ENCODE measurements around the gene GMDS.
A peak's percentile ranks its signal among the peaks of the same experiment; 100 is the strongest.

Gene GMDS

DNA sequence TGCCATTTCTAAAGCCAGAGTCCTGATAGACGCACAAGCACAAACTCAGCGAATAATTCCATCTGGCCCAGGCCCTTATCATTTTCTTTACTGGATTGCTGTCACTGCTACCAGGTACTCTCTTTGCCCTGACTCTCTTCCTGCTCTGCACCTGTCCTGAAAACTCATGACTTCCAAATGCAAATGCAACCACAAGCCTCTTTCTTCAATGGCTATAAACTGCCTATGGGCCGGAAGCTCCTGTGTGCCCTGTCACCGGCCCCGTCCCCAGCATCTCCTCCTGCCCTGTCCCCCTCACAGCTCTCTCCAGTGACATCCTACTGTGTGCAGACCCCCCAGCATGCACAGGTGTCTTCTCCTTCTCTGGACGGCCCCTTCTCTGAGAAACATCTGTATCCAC, 302.6 kb downstream of the GMDS start:
- DNase-seq (ENCODE audit: low read depth in 2 of 2) = no peak
- no peak for TF ChIP-seq CTCF (IDR thresholded peaks at IDR 0.05; ENCODE audit: low read depth, low read length)
- H3K4me3 ChIP-seq (replicated peaks in 1 of 2; ENCODE audit: low read depth in 2 of 2, low read length in 2 of 2) = no peak overlapping the region

DNA sequence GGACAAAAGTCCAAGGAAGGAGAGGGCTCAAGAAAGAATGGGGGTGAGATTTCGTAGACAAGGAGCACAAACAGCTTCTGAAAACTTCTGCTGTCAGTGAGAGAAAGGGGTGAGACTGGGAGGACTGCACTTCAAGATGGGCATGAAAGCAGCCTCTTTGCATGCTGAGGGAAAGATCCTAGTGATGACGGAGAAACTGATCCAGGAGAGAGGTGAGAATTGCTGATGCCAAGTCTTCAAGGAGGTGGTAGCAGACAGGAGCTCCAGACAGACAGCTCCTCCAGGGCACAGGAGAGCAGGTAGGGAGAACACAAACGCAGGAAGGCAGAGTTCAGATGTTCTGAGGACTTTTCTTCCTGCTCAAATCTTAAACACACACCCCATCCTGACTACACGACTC, 303.9 kb downstream of the GMDS start:
- H3K4me3 ChIP-seq (replicated peaks in 1 of 2; ENCODE audit: low read depth in 2 of 2, low read length in 2 of 2) = no peak overlapping the region
- DNase-seq (ENCODE audit: low read depth in 2 of 2) = no peak
- no peak for TF ChIP-seq CTCF (IDR thresholded peaks at IDR 0.05; ENCODE audit: low read depth, low read length)

- TF ChIP-seq CTCF (IDR thresholded peaks at IDR 0.05; ENCODE audit: low read depth, low read length) = no peak
- no peak for DNase-seq (ENCODE audit: low read depth in 2 of 2)
- no peak overlapping the region for H3K4me3 ChIP-seq (replicated peaks in 1 of 2; ENCODE audit: low read depth in 2 of 2, low read length in 2 of 2)
These were observed 305.0 kb downstream of the GMDS start for GRCh38 chr6:1940381-1940780.

- no peak for TF ChIP-seq CTCF (IDR thresholded peaks at IDR 0.05; ENCODE audit: low read depth, low read length)
- DNase-seq (ENCODE audit: low read depth in 2 of 2) = no peak
- H3K4me3 ChIP-seq (replicated peaks in 1 of 2; ENCODE audit: low read depth in 2 of 2, low read length in 2 of 2) = no peak overlapping the region
These were observed 312.1 kb downstream of the GMDS start for GRCh38 chr6:1933292-1933691.

DNA sequence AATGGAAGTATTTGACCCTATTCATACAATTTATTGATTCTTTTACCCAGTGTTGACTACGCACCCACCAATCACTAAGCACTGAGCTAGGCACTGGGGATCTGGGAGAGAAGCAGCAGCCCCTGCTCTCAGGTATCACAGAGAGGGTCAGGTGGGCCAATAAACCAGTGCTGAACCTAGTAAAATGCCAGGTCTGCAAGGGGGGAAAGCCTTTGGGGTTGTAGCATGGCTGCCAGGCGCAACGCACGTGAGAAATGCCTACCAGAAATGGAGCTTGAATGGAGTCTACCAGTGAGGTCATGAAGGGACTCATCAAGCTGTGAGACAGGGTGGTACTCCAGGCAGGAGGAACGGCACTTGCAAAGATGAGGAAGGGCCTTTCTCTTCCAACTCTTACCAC, 313.6 kb downstream of the GMDS start:
- H3K4me3 ChIP-seq (replicated peaks in 1 of 2; ENCODE audit: low read depth in 2 of 2, low read length in 2 of 2) = no peak overlapping the region
- DNase-seq (ENCODE audit: low read depth in 2 of 2) = no peak
- no peak for TF ChIP-seq CTCF (IDR thresholded peaks at IDR 0.05; ENCODE audit: low read depth, low read length)

DNA sequence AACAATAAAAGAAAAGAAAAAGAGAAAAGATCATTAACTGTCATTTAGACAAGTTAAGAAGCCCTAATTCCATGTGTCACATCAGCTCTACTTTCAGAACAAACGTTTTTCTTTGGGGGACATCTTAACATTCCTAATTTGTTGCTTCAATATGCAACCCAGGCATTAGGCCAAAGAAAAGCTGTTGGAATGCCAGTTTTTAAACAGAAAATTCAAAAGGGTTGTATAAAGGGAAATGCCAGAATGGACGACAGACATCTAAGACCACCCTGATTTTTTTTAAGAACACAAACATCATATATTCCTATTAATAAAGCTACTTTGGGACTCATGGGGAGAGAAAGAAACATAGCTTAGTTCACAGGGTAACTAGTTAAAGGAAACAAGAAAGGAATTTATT, 315.0 kb downstream of the GMDS start:
- peak; percentile 5 to 16 for DNase-seq (ENCODE audit: low read depth in 2 of 2)
- TF ChIP-seq CTCF (IDR thresholded peaks at IDR 0.05; ENCODE audit: low read depth, low read length) = no peak
- H3K4me3 ChIP-seq (replicated peaks in 1 of 2; ENCODE audit: low read depth in 2 of 2, low read length in 2 of 2) = no peak overlapping the region

DNA sequence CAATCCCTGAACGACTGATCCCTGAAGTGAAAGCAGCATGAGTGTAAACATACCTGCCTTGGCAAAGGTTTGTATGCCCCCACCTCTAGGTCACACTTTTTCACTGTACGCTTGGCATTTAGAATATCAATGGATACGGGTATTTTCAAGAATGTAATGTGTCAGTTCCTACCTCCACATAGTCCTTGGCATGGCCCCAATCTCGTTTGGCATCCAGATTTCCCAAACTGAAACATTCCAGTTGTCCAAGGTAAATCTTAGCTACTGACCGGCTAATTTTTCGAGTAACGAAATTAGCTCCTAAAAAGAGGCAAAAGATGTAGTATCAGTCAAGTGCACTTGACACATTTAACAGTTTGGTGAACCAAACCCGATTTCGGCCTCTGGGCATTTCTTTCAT, 315.5 kb downstream of the GMDS start:
- TF ChIP-seq CTCF (IDR thresholded peaks at IDR 0.05; ENCODE audit: low read depth, low read length) = no peak

More for the DNA sequence above, 315.5 kb downstream of the GMDS start:
- DNase-seq (ENCODE audit: low read depth in 2 of 2) = no peak
- no peak overlapping the region for H3K4me3 ChIP-seq (replicated peaks in 1 of 2; ENCODE audit: low read depth in 2 of 2, low read length in 2 of 2)
